ENCODE data around the gene BZW1. TPM values are rescaled to one million over a fixed set of nuclear protein-coding genes. Genes with fewer than 3 reads are reported as not detected.

Gene BZW1
- total RNA-seq, 1 experiment from 2014 or later = 365 TPM

DNA sequence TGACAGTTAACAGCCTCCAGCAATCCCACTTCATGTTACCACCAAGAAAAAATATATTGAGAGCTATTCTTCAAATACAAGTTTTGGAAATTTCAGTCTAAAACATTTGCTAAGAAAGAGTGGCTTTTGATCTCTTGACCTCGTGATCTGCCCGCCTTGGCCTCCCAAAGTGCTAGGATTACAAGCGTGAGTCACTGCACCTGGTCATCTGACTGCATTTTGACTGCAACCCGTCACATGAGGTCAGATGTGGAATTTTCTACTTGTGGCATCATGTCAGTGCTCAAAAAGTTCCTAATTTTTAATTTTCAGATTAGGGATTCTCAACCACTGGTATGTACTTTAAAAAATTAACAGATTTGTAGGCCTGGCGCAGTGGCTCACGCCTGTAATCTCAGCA lies 61.9 kb downstream of the BZW1 start:
- no peak for DNase-seq (ENCODE audit: low spot score)

Other genes with a start within 250 kb of the BZW1 start
- gene AOX1, start 225.9 kb upstream of the BZW1 start, total RNA-seq (2014; rRNA removed; shearing (Covaris generic)) = 8.4 and 13.2 TPM in 2 replicates
- 47.7 and 51.7 TPM in 2 replicates for gene CLK1, start 52.7 kb downstream of the BZW1 start, total RNA-seq (2014; rRNA removed; shearing (Covaris generic))
- gene PPIL3, start 77.2 kb downstream of the BZW1 start, total RNA-seq (2014; rRNA removed; shearing (Covaris generic)) = 89.1 and 173 TPM in 2 replicates
- gene NIF3L1, start 77.5 kb downstream of the BZW1 start, total RNA-seq (2014; rRNA removed; shearing (Covaris generic)) = 69.7 and 80.0 TPM in 2 replicates
- 28.8 and 40.5 TPM in 2 replicates for gene ORC2, start 151.8 kb downstream of the BZW1 start, total RNA-seq (2014; rRNA removed; shearing (Covaris generic))

Measured in A172 (cell line).